Activated CD4-positive, alpha-beta memory T cell treated with anti-CD3 and anti-CD28 coated beads for 36 hours (primary cell): ENCODE data around the gene MRPL33. TPM values are rescaled to one million over a fixed set of nuclear protein-coding genes. Genes with fewer than 3 reads are reported as not detected.
"Not testable (repeated sequence)": the region's sequence is repeated elsewhere in the genome, so short reads cannot be mapped to it uniquely, and the experiment has no call there.

Experiments
- CTCF ChIA-PET: fragments of 350-600 bp; sonication (Branson Sonifier 250); formaldehyde crosslinking; loops from one replicate; lab custom pipeline; 2021; ENCODE audit warnings: antibody characterized with exemption, inconsistent platforms; lab: Charles Lee
- POLR2A ChIA-PET: fragments of 350-600 bp; sonication (Branson Sonifier 250); formaldehyde crosslinking; loops from one replicate; lab custom pipeline; 2021; ENCODE audit warnings: antibody characterized with exemption; lab: Charles Lee
- DNase-seq: peaks from one replicate; pipeline ENCODE4 v3.0.0-alpha.2; 2020
- H3K27ac Mint-ChIP-seq: one replicate; pipeline ENCODE4 v1.8.0; 2021; ENCODE audit warnings: mixed read lengths
- H3K27me3 Mint-ChIP-seq: one replicate; pipeline ENCODE4 v1.8.0; 2021; ENCODE audit warnings: mixed read lengths
- H3K36me3 Mint-ChIP-seq: one replicate; pipeline ENCODE4 v1.8.0; 2021; ENCODE audit warnings: mixed read lengths
- H3K4me1 Mint-ChIP-seq: one replicate; pipeline ENCODE4 v1.8.0; 2021; ENCODE audit warnings: low read depth, mixed read lengths
- H3K4me3 Mint-ChIP-seq: one replicate; pipeline ENCODE4 v1.8.0; 2021; ENCODE audit warnings: mild to moderate bottlenecking, mixed read lengths
- H3K9me3 Mint-ChIP-seq: one replicate; pipeline ENCODE4 v1.8.0; 2021; ENCODE audit warnings: mixed read lengths
- intact Hi-C: fragments of 100-400 bp; cut with micrococcal nuclease; formaldehyde crosslinking; loops from one replicate; pipeline ENCODE4 v1.15.1; 2023
- total RNA-seq, 2 experiments: library from RNA; stranded (reverse); gene quantifications; one replicate each; pipeline ENCODE4 v1.2.3, GENCODE V29; 2021

MRPL33 gene
- total RNA-seq, 2 experiments from 2014 or later = 83.3 to 84.2 TPM

- Mint-ChIP-seq H3K36me3 (no peaks in the 10 kb centered on the region), H3K9me3 (no peaks in the 10 kb centered on the region), H3K27ac (no peak overlapping the region), H3K4me1 (peaks cover 11% of the 10 kb centered on the region), H3K4me3 (no peak overlapping the region), H3K27me3 (peaks cover 4% of the 10 kb centered on the region)
- ChIA-PET POLR2A (no interaction called here), CTCF (interaction anchor here (0.8 kb wide), 1 partner anchor 10 kb away, joined by 3 read pairs; no protein-coding TSS in a partner anchor)
- intact Hi-C loops = no loop called here
- no peak for DNase-seq
These were observed 7.6 kb upstream of the MRPL33 start for GRCh38 chr2:27763907-27764267.

- H3K4me3 Mint-ChIP-seq, DNase-seq, H3K36me3 Mint-ChIP-seq, POLR2A ChIA-PET, H3K27ac Mint-ChIP-seq, H3K9me3 Mint-ChIP-seq, H3K27me3 Mint-ChIP-seq, intact Hi-C loops: not testable (repeated sequence)
- CTCF ChIA-PET = interaction anchor here (0.8 kb wide), 1 partner anchor 10 kb away, joined by 3 read pairs; no protein-coding TSS in a partner anchor
- peaks cover 11% of the 10 kb centered on the region for H3K4me1 Mint-ChIP-seq
These were observed 7.0 kb upstream of the MRPL33 start for GRCh38 chr2:27764526-27764925.

GRCh38 chr2:27765621-27766286, 5.8 kb upstream of the MRPL33 start:
- H3K4me1 Mint-ChIP-seq = peaks cover 13% of the 10 kb centered on the region
- peak overlapping the region; percentile 49 for H3K4me3 Mint-ChIP-seq
- intact Hi-C loops = no loop called here
- H3K27me3 Mint-ChIP-seq = peaks cover 4% of the 10 kb centered on the region
- H3K27ac Mint-ChIP-seq = peak overlapping the region; percentile 3
- no peaks in the 10 kb centered on the region for H3K9me3 Mint-ChIP-seq
- CTCF ChIA-PET = interaction anchor here (1.2 kb wide), 1 partner anchor 63 kb away, joined by 3 read pairs; no protein-coding TSS in a partner anchor
- peak; percentile 50 for DNase-seq
- POLR2A ChIA-PET = no interaction called here
- no peaks in the 10 kb centered on the region for H3K36me3 Mint-ChIP-seq

GRCh38 chr2:27766287-27766661, 5.2 kb upstream of the MRPL33 start:
- peak overlapping the region; percentile 3 for H3K27ac Mint-ChIP-seq
- peak overlapping the region; percentile 49 for H3K4me3 Mint-ChIP-seq
- CTCF ChIA-PET = interaction anchor here (1.2 kb wide), 1 partner anchor 63 kb away, joined by 3 read pairs; no protein-coding TSS in a partner anchor
- POLR2A ChIA-PET = no interaction called here
- peaks cover 19% of the 10 kb centered on the region for H3K4me1 Mint-ChIP-seq
- no peaks in the 10 kb centered on the region for H3K9me3 Mint-ChIP-seq
- intact Hi-C loops = no loop called here
- no peak for DNase-seq
- peaks cover 4% of the 10 kb centered on the region for H3K27me3 Mint-ChIP-seq
- H3K36me3 Mint-ChIP-seq = no peaks in the 10 kb centered on the region

- ChIA-PET POLR2A (no interaction called here), CTCF (no interaction called here)
- no peaks in the 10 kb centered on the region for H3K27me3 Mint-ChIP-seq
- no peaks in the 10 kb centered on the region for H3K9me3 Mint-ChIP-seq
- no peak for DNase-seq
- H3K4me1 Mint-ChIP-seq = peaks cover 38% of the 10 kb centered on the region
- peaks cover 18% of the 10 kb centered on the region for H3K36me3 Mint-ChIP-seq
- H3K4me3 Mint-ChIP-seq = peak overlapping the region; percentile 100
- intact Hi-C loops = loop anchor here (1.0 to 10.0 kb wide), 4 partner anchors 120 to 676 kb away; partner anchors contain the start of gene FOSL2
- peak overlapping the region; percentile 97 for H3K27ac Mint-ChIP-seq
These were observed 344 bp upstream of the MRPL33 start for GRCh38 chr2:27771202-27771547.

GRCh38 chr2:27772804-27773203, 1.3 kb downstream of the MRPL33 start:
- POLR2A ChIA-PET = interaction anchor here (1.3 kb wide), 1 partner anchor 118 kb away, joined by 4 read pairs; the partner anchor contains the start of genes BABAM2 and RBKS
- Mint-ChIP-seq H3K36me3 (peaks cover 21% of the 10 kb centered on the region), H3K27ac (peak overlapping the region; percentile 59), H3K4me3 (peak overlapping the region; percentile 73), H3K4me1 (peaks cover 43% of the 10 kb centered on the region), H3K27me3 (no peaks in the 10 kb centered on the region), H3K9me3 (no peaks in the 10 kb centered on the region)
- CTCF ChIA-PET = interaction anchor here (1.1 to 1.9 kb wide), 5 partner anchors 50 to 115 kb away, joined by 3 to 5 read pairs (median 4); no protein-coding TSS in a partner anchor
- DNase-seq = no peak
- intact Hi-C loops = loop anchor here (5.0 to 10.0 kb wide), 2 partner anchors 502 to 674 kb away; no protein-coding TSS in a partner anchor

- Mint-ChIP-seq H3K27ac (peak overlapping the region; percentile 35), H3K9me3 (no peaks in the 10 kb centered on the region), H3K36me3 (peaks cover 25% of the 10 kb centered on the region), H3K4me3 (no peak overlapping the region), H3K27me3 (no peaks in the 10 kb centered on the region), H3K4me1 (peaks cover 50% of the 10 kb centered on the region)
- POLR2A ChIA-PET = no interaction called here
- CTCF ChIA-PET = interaction anchor here (0.6 to 1.3 kb wide), 2 partner anchors 91 to 169 kb away, joined by 3 to 4 read pairs; no protein-coding TSS in a partner anchor
- no peak for DNase-seq
- intact Hi-C loops = loop anchor here (5.0 to 10.0 kb wide), 2 partner anchors 501 to 673 kb away; no protein-coding TSS in a partner anchor
These were observed 2.4 kb downstream of the MRPL33 start for GRCh38 chr2:27773959-27774358.

GRCh38 chr2:27776097-27776496, 4.6 kb downstream of the MRPL33 start:
- peaks cover 49% of the 10 kb centered on the region for H3K4me1 Mint-ChIP-seq
- no peak overlapping the region for H3K4me3 Mint-ChIP-seq
- peaks cover 32% of the 10 kb centered on the region for H3K36me3 Mint-ChIP-seq
- no peaks in the 10 kb centered on the region for H3K9me3 Mint-ChIP-seq
- H3K27me3 Mint-ChIP-seq = no peaks in the 10 kb centered on the region
- ChIA-PET CTCF (interaction anchor here (0.5 kb wide), 1 partner anchor 197 kb away, joined by 3 read pairs; no protein-coding TSS in a partner anchor), POLR2A (no interaction called here)
- no peak for DNase-seq
- intact Hi-C loops = loop anchor here (10.0 kb wide), 1 partner anchor 499 kb away; no protein-coding TSS in a partner anchor
- no peak overlapping the region for H3K27ac Mint-ChIP-seq

- Mint-ChIP-seq H3K27me3 (no peaks in the 10 kb centered on the region), H3K27ac (no peak overlapping the region), H3K4me1 (peaks cover 45% of the 10 kb centered on the region), H3K36me3 (peaks cover 32% of the 10 kb centered on the region), H3K4me3 (no peak overlapping the region), H3K9me3 (no peaks in the 10 kb centered on the region)
- POLR2A ChIA-PET = no interaction called here
- intact Hi-C loops = loop anchor here (10.0 kb wide), 1 partner anchor 498 kb away; no protein-coding TSS in a partner anchor
- CTCF ChIA-PET = no interaction called here
- DNase-seq = no peak
These were observed 5.2 kb downstream of the MRPL33 start for GRCh38 chr2:27776696-27777095.

- H3K27ac Mint-ChIP-seq = no peak overlapping the region
- H3K27me3 Mint-ChIP-seq = no peaks in the 10 kb centered on the region
- H3K4me3 Mint-ChIP-seq = no peak overlapping the region
- ChIA-PET CTCF (interaction anchor here (0.6 to 0.7 kb wide), 2 partner anchors 26 to 279 kb away, joined by 3 read pairs; no protein-coding TSS in a partner anchor), POLR2A (no interaction called here)
- peaks cover 25% of the 10 kb centered on the region for H3K4me1 Mint-ChIP-seq
- H3K9me3 Mint-ChIP-seq = no peaks in the 10 kb centered on the region
- DNase-seq = no peak
- peaks cover 28% of the 10 kb centered on the region for H3K36me3 Mint-ChIP-seq
- intact Hi-C loops = loop anchor here (10.0 kb wide), 1 partner anchor 495 kb away; no protein-coding TSS in a partner anchor
These were observed 8.0 kb downstream of the MRPL33 start for GRCh38 chr2:27779417-27780055.

GRCh38 chr2:27781496-27781895, 10.0 kb downstream of the MRPL33 start:
- intact Hi-C loops = no loop called here
- Mint-ChIP-seq H3K27ac (no peak overlapping the region), H3K4me3 (no peak overlapping the region), H3K27me3 (no peaks in the 10 kb centered on the region), H3K4me1 (peaks cover 19% of the 10 kb centered on the region), H3K36me3 (peaks cover 19% of the 10 kb centered on the region), H3K9me3 (no peaks in the 10 kb centered on the region)
- no peak for DNase-seq
- ChIA-PET CTCF (no interaction called here), POLR2A (no interaction called here)

- ChIA-PET POLR2A (no interaction called here), CTCF (no interaction called here)
- intact Hi-C loops = no loop called here
- H3K4me1 Mint-ChIP-seq = peaks cover 12% of the 10 kb centered on the region
- DNase-seq = no peak
- no peak overlapping the region for H3K4me3 Mint-ChIP-seq
- H3K27me3 Mint-ChIP-seq = no peaks in the 10 kb centered on the region
- peaks cover 17% of the 10 kb centered on the region for H3K36me3 Mint-ChIP-seq
- H3K9me3 Mint-ChIP-seq = no peaks in the 10 kb centered on the region
- H3K27ac Mint-ChIP-seq = no peak overlapping the region
These were observed 11.2 kb downstream of the MRPL33 start for GRCh38 chr2:27782701-27783100.
